Measurements from ENCODE around the gene KIF5A. TPM values are rescaled to one million over a fixed set of nuclear protein-coding genes. Genes with fewer than 3 reads are reported as not detected.

Gene KIF5A
- total RNA-seq, 1 experiment from 2014 or later = 0.36 TPM

DNA sequence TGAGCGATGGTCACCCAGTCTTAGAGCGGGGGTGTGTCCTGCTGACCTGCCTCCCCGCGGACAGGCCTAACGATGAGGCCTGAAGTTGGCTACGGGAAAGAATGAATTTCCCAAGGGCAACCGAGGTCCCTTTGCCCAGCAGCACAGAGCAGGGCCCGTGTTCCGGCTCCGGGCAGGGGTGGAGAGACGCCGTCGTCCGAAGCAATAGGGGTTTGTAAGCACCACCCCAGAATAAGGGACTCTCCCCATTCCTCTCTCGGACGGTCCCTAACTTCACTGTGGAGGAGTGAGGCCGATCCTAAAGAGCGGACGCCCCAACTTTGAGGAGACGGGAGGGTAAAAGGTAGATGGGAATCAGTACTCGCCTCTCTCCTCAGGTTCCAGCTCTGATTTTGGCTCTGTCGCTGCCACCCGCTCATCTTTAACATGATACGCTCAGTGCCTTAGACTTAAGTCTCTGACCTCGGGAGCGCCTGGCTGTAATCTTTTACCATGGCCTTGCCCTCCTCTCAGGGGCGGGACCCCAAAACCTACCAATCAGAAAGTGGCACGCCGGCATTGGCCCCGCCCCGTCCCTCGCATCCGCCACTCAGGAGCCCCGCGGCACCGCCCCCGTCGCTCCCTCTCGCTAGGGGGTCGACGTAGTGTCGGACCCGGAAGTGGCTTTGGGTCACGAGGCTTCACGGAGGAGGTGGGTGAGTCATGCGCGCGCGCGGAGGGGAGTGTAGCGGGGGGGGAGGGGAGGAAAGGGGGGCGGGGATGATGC lies 29.6 kb upstream of the KIF5A start, which contains the start of gene DDIT3:
TSS of gene DDIT3 (minus strand) at position 462 of the 766 bp plus-strand sequence. CDS start 3,108 bp downstream, outside the sequence.
- peak; percentile 95 for DNase-seq (ENCODE audit: low spot score)

GRCh38 chr12:57521525-57522010 lies 28.3 kb upstream of the KIF5A start:
- no peak for DNase-seq (ENCODE audit: low spot score)

DNA sequence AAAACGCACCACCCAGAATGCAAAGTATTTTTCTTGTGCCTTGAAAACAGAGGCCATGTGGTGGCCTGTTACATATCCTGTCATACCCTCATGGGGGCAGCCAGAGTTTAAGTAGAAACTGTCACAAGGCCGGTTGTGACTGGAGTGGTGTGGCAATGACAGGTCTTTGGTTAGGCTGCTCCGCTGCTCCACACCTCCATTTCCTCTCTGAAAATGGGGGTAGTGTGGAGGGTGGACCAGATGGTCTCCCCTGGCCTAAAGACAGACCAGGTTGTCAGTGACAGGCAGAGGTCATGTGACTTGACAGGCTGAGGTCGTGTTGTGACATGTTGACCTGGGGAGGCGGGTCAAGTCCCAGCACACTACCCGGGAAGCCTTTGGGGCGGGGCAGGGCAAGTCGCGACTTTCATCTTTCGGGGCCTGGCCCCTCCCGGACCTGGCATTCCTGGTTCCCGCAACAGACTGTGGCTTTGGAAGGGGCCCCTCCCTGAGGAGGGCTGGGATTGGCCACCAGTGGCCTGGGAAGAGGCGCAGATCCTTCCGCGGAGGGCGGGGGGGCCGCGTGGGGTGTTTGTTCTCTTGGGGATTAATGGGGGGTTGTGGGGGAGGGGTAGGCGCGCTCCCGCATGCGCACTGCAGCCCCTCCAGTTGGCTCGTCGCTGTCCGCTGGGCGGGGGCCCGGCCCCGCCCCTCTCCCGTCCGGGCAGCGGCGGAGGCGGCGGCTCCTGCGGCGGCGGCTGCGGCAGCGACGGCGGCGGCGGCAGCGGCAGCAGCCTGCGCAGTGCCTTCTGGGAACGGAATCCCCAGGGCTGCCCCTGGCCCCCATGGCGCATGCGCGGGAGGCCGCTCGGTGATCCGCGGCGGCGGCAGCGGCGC lies 27.6 kb upstream of the KIF5A start, which contains the start of gene MBD6:
TSS of gene MBD6 (plus strand) at position 814 of the 876 bp plus-strand sequence. CDS start 1,480 bp downstream, outside the sequence.
- DNase-seq (ENCODE audit: low spot score) = peak; percentile 89

DNA sequence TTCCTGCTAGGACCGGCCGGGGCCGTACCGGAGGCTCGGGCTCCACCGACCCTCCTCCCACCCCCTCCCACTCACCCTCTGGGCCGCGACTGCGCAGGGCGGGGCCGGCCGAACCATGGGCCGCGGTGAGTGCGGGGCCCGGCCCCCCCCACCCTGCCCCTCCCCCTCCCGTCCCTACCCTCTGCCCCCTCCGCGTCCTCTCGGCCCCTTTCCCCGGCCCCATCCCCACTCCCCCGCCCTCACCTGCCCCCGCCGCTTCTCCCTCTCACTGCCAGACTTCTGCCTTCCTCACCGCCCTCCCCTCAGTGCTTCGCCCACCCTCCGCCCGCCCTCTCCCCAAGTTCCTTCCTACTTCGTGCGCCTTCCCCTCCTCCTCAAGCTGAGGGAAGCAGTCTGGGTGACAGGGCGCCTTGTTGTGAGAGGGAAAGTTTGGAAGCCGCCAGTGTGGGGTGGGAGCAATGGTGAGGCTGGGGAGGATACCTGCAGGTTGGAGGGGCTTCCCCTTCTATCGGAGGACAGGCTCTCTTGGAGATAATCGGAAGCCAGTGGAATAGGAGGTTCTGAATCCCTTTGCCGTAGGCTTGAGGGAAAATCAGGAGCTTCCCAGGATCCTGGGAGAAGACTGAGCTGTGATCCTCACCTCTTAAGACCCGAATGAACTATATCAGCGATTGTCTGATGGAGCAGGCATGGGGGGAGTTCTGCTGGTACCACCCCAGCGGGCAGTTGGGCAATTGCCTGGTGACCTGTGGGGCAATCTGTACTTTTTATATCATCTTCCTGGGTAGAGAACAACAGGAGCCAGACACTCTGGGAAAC lies 26.7 kb upstream of the KIF5A start:
- peak; percentile 31 for DNase-seq (ENCODE audit: low spot score)

DNA sequence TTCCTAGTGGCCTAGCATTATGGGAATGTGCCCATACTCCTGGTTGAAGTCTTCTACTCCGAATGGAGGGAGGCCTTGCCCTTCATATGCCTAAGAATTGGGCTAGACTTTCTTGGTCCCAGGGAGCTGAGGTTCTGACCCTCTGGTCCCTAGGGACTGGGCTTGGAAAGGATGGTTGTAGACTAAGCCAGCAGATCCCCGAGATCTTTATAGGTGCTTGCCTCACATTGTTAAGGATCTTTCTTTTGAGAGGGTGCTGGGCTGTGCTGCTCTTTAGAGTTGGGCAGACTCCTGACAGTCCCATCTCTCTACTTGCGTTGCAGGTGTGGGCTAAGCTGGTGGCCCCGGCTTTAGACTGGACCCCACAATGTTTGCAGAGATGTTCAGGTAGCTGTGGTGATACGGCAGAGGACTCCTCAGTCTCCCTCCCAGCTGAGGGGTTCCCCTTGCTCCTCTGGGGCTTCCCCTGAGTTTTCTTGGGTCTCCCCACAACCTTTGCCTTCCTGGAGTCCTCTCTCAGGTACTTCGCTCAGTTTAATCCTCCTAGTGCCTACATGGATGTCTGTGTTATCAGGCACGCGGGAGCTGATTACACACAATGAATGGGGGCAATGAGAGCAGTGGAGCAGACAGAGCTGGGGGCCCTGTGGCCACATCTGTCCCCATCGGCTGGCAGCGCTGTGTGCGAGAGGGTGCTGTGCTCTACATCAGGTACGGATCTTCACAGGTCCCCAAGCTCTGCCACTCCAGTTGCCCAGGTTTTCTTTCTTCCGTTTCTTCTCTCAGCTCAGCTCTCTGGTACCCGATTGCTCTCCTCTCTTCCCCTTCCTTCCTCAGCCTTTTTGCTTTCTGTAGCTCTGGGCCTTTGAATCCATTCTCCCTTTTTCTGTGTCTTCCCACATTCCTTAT lies 25.9 kb upstream of the KIF5A start:
- no peak for DNase-seq (ENCODE audit: low spot score)

DNA sequence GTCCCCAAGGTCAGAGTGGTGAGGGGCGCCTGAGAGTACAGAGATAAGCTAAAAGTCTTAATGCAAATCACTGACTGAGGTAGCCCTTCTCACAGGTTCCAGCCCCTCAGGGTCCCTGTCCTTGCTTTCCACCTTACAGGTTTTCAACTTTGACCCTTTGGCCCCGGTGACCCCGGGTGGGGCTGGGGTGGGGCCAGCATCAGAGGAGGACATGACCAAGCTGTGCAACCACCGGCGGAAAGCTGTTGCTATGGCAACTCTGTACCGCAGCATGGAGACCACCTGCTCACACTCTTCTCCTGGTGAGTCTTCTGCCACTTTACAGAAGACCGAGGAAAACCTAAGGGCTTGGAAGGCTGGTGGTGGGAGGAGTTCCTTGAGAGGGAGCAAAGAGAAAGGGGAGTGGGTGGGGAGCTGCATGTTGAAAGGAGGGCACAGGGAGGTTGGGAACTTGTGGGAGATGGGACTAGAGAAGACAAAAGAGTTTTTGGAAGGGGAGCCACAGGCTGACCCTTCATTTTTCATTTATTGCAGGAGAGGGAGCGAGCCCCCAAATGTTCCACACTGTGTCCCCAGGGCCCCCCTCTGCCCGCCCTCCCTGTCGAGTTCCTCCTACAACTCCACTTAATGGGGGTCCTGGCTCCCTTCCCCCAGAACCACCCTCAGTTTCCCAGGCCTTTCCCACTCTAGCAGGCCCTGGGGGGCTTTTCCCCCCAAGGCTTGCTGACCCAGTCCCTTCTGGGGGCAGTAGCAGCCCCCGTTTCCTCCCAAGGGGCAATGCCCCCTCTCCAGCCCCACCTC lies 24.8 kb upstream of the KIF5A start:
- DNase-seq (ENCODE audit: low spot score) = no peak

- DNase-seq (ENCODE audit: low spot score) = no peak
Observed at GRCh38 chr12:57525615-57526383, 24.0 kb upstream of the KIF5A start.

- no peak for DNase-seq (ENCODE audit: low spot score)
Observed at GRCh38 chr12:57526477-57527126, 23.2 kb upstream of the KIF5A start.

- DNase-seq (ENCODE audit: low spot score) = no peak
Observed at GRCh38 chr12:57527184-57527583, 22.7 kb upstream of the KIF5A start.

DNA sequence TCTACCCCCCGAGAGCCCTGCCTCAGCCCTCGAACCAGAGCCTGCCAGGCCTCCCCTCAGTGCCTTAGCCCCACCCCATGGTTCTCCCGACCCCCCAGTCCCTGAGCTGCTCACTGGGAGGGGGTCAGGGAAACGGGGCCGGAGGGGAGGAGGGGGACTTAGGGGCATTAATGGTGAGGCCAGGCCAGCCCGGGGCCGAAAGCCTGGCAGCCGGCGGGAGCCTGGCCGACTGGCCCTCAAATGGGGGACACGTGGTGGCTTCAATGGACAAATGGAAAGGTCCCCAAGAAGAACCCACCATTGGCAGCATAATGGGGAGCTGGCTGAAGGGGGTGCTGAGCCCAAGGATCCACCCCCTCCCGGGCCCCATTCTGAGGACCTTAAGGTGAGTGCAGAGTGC lies 21.7 kb upstream of the KIF5A start:
- no peak for DNase-seq (ENCODE audit: low spot score)

- DNase-seq (ENCODE audit: low spot score) = no peak
Observed at GRCh38 chr12:57528831-57529555, 20.9 kb upstream of the KIF5A start.

GRCh38 chr12:57529831-57530230 lies 20.0 kb upstream of the KIF5A start:
- DNase-seq (ENCODE audit: low spot score) = no peak

GRCh38 chr12:57530396-57531142 lies 19.3 kb upstream of the KIF5A start:
- DNase-seq (ENCODE audit: low spot score) = no peak

GRCh38 chr12:57531836-57532235 lies 18.0 kb upstream of the KIF5A start:
- DNase-seq (ENCODE audit: low spot score) = no peak

DNA sequence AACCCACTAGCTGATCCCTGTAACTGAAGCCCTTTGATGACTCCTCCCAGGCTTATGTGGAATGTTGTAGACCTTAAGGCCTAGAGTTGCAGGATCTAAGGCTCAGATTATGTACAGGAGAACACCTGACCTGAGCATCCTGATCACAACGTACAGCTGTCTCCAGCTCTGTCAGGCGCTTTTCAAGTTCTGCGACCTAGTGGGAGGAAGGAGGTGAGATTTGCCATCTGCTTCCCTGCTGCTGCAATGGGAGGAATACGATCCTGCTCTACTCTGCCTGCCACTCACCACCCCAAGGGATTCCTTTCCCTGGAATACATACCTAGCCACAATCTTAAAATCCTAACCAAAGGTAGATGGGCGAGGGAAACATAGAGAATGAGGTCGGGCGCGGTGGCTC lies 16.7 kb upstream of the KIF5A start:
- DNase-seq (ENCODE audit: low spot score) = no peak

- DNase-seq (ENCODE audit: low spot score) = no peak
Observed at GRCh38 chr12:57534250-57534649, 15.6 kb upstream of the KIF5A start.

GRCh38 chr12:57534991-57535543 lies 14.8 kb upstream of the KIF5A start:
- DNase-seq (ENCODE audit: low spot score) = no peak

Measured in A172 (cell line).